Measurements from ENCODE around the gene ISOC2. TPM values are rescaled to one million over a fixed set of nuclear protein-coding genes. Genes with fewer than 3 reads are reported as not detected.

ISOC2 gene
- total RNA-seq, 2 experiments from 2014 or later, result 29.0 to 29.3 TPM

GRCh38 chr19:55486971-55487923 is 25.8 kb upstream of the ISOC2 start:
- H3K27me3 Mint-ChIP-seq, result peaks cover 2% of the 10 kb centered on the region
- H3K9me3 Mint-ChIP-seq, result no peaks in the 10 kb centered on the region
- ChIA-PET POLR2A (interaction anchor here (0.8 to 3.5 kb wide), 4 partner anchors 11 to 160 kb away, joined by 3 to 22 read pairs (median 6); partner anchors contain the start of genes ZNF579 and ZNF628), CTCF (interaction anchor here (0.9 to 5.6 kb wide), 4 partner anchors 11 to 20 kb away, joined by 3 to 31 read pairs (median 4); no protein-coding TSS in a partner anchor)
- no peaks in the 10 kb centered on the region for H3K36me3 Mint-ChIP-seq (ENCODE audit: low read depth)
- peaks cover 19% of the 10 kb centered on the region for H3K4me1 Mint-ChIP-seq (ENCODE audit: low read depth)
- intact Hi-C loops (cut with micrococcal nuclease), result no loop called here
- no peak for TF ChIP-seq CTCF (IDR thresholded peaks at IDR 0.05)
- H3K27ac Mint-ChIP-seq, result peak overlapping the region; percentile 80
- peak overlapping the region; percentile 11 for H3K4me3 Mint-ChIP-seq
- peak; percentile 84 for DNase-seq
- ATAC-seq, result peak; percentile 62

- ATAC-seq (no peak), DNase-seq (no peak)
- H3K9me3 Mint-ChIP-seq, result no peaks in the 10 kb centered on the region
- H3K27ac Mint-ChIP-seq, result peak overlapping the region; percentile 80
- no peak for TF ChIP-seq CTCF (IDR thresholded peaks at IDR 0.05)
- H3K36me3 Mint-ChIP-seq (ENCODE audit: low read depth), result no peaks in the 10 kb centered on the region
- ChIA-PET POLR2A (interaction anchor here (0.6 to 3.5 kb wide), 11 partner anchors 8 to 289 kb away, joined by 3 to 22 read pairs (median 5); partner anchors contain the start of genes UBE2S, ZNF579 and ZNF628), CTCF (interaction anchor here (0.9 to 5.6 kb wide), 4 partner anchors 12 to 19 kb away, joined by 3 to 31 read pairs (median 8); no protein-coding TSS in a partner anchor)
- intact Hi-C loops (cut with micrococcal nuclease), result no loop called here
- peaks cover 19% of the 10 kb centered on the region for H3K4me1 Mint-ChIP-seq (ENCODE audit: low read depth)
- peak overlapping the region; percentile 82 for H3K4me3 Mint-ChIP-seq
- no peaks in the 10 kb centered on the region for H3K27me3 Mint-ChIP-seq
Measured at GRCh38 chr19:55486043-55486970, 24.9 kb upstream of the ISOC2 start.

- no peaks in the 10 kb centered on the region for H3K36me3 Mint-ChIP-seq (ENCODE audit: low read depth)
- POLR2A ChIA-PET, result interaction anchor here (0.6 to 3.5 kb wide), 11 partner anchors 9 to 288 kb away, joined by 3 to 22 read pairs (median 4); partner anchors contain the start of genes UBE2S, ZNF579 and ZNF628
- DNase-seq (peak; percentile 46), ATAC-seq (peak; percentile 32)
- TF ChIP-seq CTCF (IDR thresholded peaks at IDR 0.05), result no peak
- H3K9me3 Mint-ChIP-seq, result no peaks in the 10 kb centered on the region
- intact Hi-C loops (cut with micrococcal nuclease), result no loop called here
- peaks cover 19% of the 10 kb centered on the region for H3K4me1 Mint-ChIP-seq (ENCODE audit: low read depth)
- H3K27ac Mint-ChIP-seq, result peak overlapping the region; percentile 84
- peak overlapping the region; percentile 82 for H3K4me3 Mint-ChIP-seq
- no peaks in the 10 kb centered on the region for H3K27me3 Mint-ChIP-seq
- CTCF ChIA-PET, result interaction anchor here (0.9 to 5.6 kb wide), 4 partner anchors 9 to 121 kb away, joined by 3 to 31 read pairs (median 6); partner anchors contain the start of gene ZNF628
Measured at GRCh38 chr19:55485439-55486011, 24.1 kb upstream of the ISOC2 start.

- H3K27me3 Mint-ChIP-seq, result no peaks in the 10 kb centered on the region
- peak; percentile 67 for DNase-seq
- H3K4me1 Mint-ChIP-seq (ENCODE audit: low read depth), result peaks cover 22% of the 10 kb centered on the region
- intact Hi-C loops (cut with micrococcal nuclease), result no loop called here
- no peaks in the 10 kb centered on the region for H3K9me3 Mint-ChIP-seq
- POLR2A ChIA-PET, result interaction anchor here (0.7 to 3.5 kb wide), 6 partner anchors 8 to 287 kb away, joined by 3 to 22 read pairs (median 5); partner anchors contain the start of genes UBE2S and ZNF628
- H3K36me3 Mint-ChIP-seq (ENCODE audit: low read depth), result no peaks in the 10 kb centered on the region
- no peak for TF ChIP-seq CTCF (IDR thresholded peaks at IDR 0.05)
- H3K4me3 Mint-ChIP-seq, result peak within 1 kb of the TSS; percentile 82
- peak; percentile 69 for ATAC-seq
- CTCF ChIA-PET, result interaction anchor here (0.9 to 5.6 kb wide), 4 partner anchors 9 to 122 kb away, joined by 3 to 31 read pairs (median 6); partner anchors contain the start of gene ZNF628
- H3K27ac Mint-ChIP-seq, result peak within 1 kb of the TSS; percentile 84
Measured at GRCh38 chr19:55484593-55485438, 23.4 kb upstream of the ISOC2 start, which contains the start of gene NAT14. NAT14 (plus strand) TSS chr19:55485188; CDS start chr19:55485709, 521 bp downstream.
